Stimulated activated CD8-positive, alpha-beta memory T cell treated with anti-CD3 and anti-CD28 coated beads, Interleukin-15, amount 100 ng/mL, for 4 hours (primary cell): ENCODE measurements around the gene C3orf38.
"Not testable (repeated sequence)": the region's sequence is repeated elsewhere in the genome, so short reads cannot be mapped to it uniquely, and the experiment has no call there.

Experiments used
- DNase-seq, 2 donors: peaks; one replicate each; pipeline ENCODE4 v3.0.0-alpha.2; 2020; ENCODE audit warnings: low read depth in 2 of 2

C3orf38 gene

GRCh38 chr3:88149509-88150362 lies at the start of gene C3orf38:
Gene C3orf38 (plus strand): TSS chr3:88149959. CDS start chr3:88150053, 94 bp downstream.
- peak; percentile 43 to 64 for DNase-seq

- no peak for DNase-seq
These were observed 48.6 kb upstream of the C3orf38 start for GRCh38 chr3:88101142-88101541.

DNA sequence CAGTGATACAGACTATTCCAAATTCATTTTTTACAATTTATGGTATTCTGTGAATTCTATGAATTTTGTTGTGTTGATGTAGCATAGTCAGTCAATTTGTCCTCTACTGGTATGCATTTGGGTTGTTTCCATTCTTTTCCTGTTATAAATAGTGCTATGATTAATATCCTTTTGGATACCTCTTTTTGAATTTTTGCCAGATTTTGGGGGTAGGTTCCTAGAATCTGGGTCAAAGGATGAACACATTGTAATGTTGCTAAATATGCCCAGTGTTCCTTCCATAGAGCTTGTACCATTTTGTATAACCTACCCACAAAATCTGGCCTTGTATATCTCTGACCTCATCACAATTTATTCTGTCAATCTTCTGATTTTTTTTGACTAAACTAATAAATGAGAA lies 44.4 kb upstream of the C3orf38 start:
- DNase-seq = no peak

DNA sequence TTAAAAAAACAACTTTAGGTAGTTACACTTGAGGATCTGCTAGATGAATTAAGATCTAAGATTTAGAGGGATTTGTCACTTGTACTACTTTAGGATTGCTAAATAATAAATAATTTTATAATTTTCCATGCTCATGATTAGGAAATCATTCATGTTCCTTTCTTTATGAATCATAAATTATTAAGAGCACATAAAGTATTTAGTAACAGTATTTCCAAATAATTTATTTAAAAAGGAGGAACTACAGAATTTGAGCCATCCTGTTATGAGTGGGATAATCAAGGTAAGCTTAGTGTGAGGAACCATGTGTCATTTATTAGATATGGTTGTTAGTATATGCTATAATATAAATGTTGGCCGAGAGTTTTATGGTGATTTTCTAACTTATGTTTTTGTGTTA lies 37.5 kb upstream of the C3orf38 start:
- DNase-seq = no peak

DNA sequence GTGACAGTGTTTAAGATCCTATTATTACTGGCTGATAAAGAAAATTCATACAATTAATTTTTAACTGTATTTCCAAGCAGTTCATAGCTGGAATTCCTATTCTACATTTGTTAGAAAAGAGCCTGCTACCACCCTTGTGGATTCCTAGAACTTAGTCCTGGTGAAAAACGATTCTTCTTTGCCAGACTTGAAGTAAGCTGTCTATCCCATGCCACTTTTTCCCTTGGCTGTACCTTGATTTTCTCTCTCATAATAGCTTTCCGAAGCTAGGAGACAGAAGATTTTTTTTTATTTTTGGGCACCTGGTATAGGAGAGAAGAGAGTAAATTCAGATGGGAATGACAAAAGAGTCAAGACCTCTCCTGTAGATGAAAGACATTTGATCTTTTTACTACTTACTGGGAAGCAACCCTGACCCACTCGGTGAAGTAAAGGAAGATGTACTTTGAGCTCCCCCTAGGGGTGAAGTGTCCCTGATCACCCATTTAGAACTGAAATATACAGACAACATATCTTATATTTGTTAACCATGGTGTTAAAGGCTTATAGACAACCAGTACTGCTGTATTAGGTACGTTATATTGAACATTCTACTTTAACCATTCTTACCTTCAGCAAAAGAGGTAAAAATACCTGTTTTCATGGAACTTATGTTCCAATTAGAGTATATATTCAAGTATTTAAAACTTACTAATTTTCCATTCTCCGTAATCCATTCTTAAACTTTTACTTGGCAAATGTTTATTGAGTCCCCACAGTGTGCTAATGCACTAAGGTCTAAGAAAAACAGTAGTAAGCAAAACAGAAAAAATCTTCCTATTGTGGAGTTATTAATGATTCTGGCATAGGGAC lies 36.2 kb upstream of the C3orf38 start:
- peak in 1 of 2 donors; percentile 10 for DNase-seq

GRCh38 chr3:88114878-88115549 lies 34.7 kb upstream of the C3orf38 start:
- DNase-seq = no peak

DNA sequence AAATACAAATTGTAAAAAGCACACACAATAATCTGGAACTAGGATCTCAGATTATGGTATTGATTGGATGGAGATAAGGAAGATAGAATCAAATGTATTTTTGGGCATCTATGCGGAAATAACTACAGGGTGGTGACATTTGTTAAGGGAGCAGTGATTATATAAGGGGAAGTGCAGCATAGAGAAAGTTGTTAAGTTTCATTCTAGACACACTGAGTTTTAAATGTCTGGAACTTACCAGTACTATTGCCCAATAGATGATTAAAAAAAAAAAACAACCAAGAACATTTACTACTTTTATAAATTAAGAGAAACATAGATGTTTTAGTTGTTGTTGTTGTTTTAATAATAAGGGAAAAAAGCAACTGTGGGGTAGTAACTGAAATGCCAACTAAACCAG lies 32.1 kb upstream of the C3orf38 start:
- DNase-seq = no peak

DNA sequence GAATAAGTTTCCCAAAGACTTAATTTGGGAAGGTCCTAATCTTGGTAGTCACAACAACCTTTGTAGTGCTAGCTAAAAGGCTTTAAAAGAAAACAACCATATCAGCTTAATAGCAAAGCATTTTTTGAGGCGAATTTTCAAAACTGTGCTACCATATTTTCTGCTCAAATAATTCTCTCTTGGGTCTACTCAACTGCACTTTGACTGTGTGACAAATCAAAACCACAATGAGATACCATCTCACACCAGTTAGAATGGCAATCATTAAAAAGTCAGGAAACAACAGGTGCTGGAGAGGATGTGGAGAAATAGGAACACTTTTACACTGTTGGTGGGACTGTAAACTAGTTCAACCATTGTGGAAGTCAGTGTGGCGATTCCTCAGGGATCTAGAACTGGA lies 31.2 kb upstream of the C3orf38 start:
- not testable (repeated sequence) for DNase-seq

DNA sequence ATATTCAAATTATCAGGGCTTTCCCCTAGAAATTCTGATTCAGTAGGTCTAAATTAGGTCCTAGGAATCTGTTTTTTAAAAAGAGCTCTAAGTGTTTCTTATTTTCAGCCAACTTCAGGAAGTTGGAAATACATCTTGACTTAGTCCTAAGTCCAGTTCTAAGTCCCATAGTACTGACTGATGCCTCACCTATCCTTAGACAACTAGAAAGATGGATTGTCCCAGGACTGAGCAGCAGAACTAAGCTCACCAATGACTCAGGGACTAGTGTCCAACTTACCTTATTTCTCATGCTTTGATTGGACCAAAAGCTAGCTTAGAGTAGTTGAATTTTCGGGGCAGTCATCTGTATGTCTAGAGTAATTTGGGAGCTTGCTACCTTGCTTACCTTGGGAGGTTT lies 26.2 kb upstream of the C3orf38 start:
- no peak for DNase-seq

GRCh38 chr3:88131695-88132094 lies 18.1 kb upstream of the C3orf38 start:
- no peak for DNase-seq

DNA sequence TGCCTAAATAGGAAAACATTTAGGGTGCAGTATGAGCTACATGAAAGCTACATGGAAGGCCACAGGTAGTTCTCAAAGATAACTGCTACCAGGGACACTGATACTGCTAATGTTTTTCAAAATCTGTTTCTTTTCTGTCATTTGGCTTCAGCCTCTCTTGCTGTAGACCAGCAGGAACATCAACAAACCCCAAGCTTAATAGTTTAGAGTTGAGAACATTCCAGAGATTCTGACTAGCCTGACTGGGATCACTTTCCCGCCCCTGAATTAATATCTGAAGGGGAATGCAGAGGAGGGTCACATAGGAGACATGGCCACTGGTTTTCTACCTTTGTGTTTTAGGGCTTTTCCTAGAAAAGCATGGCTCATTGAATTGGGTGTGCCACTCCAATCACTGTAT lies 16.9 kb upstream of the C3orf38 start:
- no peak for DNase-seq

DNA sequence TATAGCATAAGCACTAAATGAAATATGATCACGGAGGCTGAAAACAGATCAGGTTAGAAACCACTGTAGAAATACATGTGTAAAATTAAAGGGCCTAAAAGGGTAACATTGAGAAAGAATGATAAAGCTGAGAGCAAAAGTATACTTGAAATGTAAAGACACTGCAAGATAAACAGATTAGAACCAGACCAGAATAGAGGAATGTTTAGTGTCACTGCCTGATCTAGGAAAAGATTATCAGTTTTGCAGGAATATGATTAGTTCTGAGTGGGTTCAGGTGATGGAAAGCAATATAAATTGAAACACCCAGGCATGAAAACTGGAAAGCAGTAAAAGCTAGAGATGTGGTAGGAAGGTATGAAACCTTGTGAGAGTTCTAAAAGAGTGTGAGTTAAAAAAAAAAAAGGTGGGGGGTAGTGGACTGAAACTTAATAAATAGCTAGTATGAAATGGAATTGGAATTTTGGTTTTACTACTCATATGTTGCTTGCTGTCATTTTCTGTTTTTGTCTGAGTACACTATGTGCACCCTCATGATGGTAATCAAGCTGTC lies 16.0 kb upstream of the C3orf38 start:
- no peak for DNase-seq

DNA sequence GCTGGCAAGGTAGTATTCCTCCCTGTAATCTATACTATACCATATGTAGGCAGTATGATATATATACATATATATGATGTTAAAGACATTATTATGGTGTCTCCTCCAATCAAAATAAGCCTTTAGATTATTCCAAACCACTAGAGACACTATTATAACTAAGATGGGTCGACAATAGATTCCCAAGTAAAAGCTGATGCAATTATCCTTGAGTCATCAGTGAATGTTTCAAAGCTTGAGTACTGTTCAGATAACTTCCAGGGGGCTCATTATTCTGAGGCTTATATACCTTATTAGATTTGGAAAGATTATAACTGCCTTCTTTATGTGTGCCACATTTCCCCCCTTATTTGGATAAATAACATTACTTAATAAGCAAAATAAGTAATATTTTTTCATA lies 11.9 kb upstream of the C3orf38 start:
- DNase-seq = no peak

DNA sequence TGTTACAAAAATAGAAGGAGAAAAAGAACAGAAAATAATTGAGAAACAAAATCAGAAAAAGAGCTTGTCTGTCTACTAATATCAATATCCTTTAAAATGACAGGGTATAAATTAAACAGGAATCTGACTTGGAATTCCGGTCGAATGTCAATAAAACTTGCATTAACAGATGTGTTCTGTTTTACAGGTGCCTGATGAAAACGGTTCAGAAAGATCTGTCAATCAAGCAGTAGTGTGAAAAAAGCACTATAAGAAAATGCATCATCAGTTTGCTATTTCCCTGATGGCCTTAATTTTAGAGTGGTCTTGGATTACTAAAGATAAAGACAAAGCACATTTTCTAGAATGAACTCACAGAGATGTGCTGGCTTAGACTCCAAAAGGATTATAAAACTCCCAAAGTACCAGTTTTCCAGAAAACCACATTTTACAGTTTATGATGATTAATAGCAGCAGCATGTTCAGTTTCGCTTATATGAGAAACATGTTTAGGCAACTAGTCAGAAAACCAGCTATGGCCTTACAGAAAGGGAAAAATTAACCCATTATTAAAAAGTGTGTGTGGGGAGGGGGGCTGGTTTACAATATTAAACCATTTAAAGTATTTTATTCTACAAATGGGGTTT lies 8.2 kb upstream of the C3orf38 start:
- DNase-seq = no peak

GRCh38 chr3:88142094-88142624 lies 7.6 kb upstream of the C3orf38 start:
- no peak for DNase-seq

DNA sequence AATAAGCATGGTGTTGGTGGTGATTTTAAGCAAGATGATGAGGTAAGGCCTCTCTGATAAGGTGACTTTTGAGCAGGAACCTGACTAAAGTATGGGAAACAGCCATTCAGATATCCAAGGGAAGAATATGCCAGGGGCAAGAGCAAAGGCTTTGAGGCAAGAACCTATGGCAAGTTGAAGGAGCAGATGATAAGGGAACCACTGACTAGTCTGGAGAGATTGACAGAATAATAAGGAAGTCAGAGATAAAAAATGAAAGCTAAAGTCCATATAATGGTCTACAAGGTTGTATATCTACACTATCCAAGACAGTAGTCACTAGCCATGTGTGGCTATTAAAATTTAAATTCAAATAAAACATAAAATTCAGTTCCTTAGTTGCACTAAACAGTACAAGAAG lies 2.5 kb upstream of the C3orf38 start:
- DNase-seq = no peak

DNA sequence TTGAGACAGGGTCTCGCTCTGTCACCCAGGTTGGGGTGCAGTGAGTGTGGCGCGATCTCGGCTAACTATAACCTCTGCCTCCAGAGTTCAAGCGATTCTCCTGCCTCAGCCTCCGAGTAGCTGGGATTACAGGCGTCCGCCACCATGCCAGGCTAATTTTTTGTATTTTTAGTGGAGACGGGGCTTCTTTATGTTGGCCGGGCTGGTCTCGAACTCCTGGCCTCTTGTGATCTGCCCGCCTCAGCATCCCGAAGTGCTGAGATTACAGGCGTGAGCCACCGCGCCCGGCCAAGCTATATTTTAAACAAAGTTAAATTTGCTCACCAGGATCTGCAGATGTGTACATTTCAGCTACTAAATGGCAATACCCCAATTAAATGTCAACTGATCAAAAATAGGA lies 1.1 kb upstream of the C3orf38 start:
- no peak for DNase-seq

GRCh38 chr3:88149101-88149508 lies 654 bp upstream of the C3orf38 start:
- DNase-seq = no peak

GRCh38 chr3:88150371-88150770 lies 612 bp downstream of the C3orf38 start:
- DNase-seq = no peak

GRCh38 chr3:88150806-88151205 lies 1.0 kb downstream of the C3orf38 start:
- no peak for DNase-seq

GRCh38 chr3:88151358-88151757 lies 1.6 kb downstream of the C3orf38 start:
- DNase-seq = no peak
